Stimulated activated CD4-positive, alpha-beta T cell treated with anti-CD3 and anti-CD28 coated beads, Interleukin-1b, Interleukin-23, amount 100 ng/mL, for 4 hours (primary cell): ENCODE measurements around the gene PKNOX2.

Experiments used
- DNase-seq, 2 donors: peaks; one replicate each; pipeline ENCODE4 v3.0.0-alpha.2; 2020; ENCODE audit warnings: low read depth in 2 of 2

Gene PKNOX2

GRCh38 chr11:125173027-125173426 is 8.5 kb downstream of the PKNOX2 start:
- DNase-seq: no peak

- no peak for DNase-seq
Measured at GRCh38 chr11:125173556-125173955, 9.0 kb downstream of the PKNOX2 start.

DNA sequence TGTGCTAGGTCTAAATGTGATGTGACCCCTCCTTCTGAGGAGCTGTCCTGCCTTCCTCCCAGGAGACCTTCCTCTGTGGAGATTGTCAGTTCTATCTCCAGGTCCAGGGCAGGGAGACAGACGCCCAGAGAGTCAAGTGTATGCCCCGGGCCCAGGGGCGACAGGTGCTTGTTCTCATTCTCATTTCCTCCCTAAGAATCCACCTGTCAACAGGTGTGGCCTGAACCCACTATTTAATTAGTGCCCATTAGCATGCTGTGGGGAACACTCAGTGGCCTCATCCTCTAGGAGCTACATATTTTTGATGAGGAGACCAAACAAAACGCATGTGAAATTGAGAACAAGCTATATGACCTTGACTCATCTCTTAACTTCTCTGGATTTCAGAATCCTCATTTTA is 9.5 kb downstream of the PKNOX2 start:
- DNase-seq: no peak

GRCh38 chr11:125174686-125175085 is 10.1 kb downstream of the PKNOX2 start:
- no peak for DNase-seq

GRCh38 chr11:125175166-125175565 is 10.6 kb downstream of the PKNOX2 start:
- no peak for DNase-seq

GRCh38 chr11:125175896-125176575 is 11.5 kb downstream of the PKNOX2 start:
- DNase-seq: no peak

DNA sequence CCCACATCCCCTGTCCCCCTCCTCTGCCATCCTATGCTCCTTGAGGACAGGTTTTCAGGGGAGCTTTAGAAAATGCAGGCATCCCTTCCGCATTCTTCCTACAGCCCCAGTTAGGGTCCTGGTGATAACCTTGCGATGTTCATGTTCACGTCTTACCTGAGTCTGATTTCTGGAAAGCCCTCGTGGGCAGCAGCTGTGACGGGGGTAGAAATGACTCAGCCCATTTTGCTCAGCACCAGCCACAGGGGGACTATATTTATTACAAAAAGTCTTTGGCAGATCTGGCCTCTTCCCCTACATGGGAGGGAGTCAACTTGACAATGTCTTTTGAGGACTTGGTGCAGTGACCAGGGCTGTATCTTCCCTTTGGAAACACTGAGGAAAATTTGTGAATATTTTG is 12.3 kb downstream of the PKNOX2 start:
- no peak for DNase-seq

- DNase-seq: no peak
Measured at GRCh38 chr11:125177543-125177942, 13.0 kb downstream of the PKNOX2 start.

- DNase-seq: no peak
Measured at GRCh38 chr11:125179346-125179745, 14.8 kb downstream of the PKNOX2 start.

DNA sequence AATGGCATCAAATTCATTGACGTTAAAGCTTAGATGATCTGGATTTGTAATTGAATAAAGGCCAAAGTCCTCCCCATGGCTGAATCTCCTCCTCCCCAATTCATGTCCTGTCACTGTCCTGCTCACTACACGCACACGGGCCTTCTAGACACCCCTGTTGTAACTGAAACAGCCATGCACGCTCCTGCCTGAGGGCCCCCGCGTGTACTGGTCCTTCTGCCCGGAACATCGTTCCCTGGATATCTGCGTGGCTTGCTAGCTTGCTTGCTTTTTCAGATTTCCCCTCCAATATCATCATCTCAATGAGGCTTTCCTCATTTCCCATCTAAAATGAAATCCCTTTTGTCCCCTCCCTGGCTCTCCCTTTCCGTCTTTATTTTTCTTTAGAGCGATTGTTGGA is 15.3 kb downstream of the PKNOX2 start:
- no peak for DNase-seq

DNA sequence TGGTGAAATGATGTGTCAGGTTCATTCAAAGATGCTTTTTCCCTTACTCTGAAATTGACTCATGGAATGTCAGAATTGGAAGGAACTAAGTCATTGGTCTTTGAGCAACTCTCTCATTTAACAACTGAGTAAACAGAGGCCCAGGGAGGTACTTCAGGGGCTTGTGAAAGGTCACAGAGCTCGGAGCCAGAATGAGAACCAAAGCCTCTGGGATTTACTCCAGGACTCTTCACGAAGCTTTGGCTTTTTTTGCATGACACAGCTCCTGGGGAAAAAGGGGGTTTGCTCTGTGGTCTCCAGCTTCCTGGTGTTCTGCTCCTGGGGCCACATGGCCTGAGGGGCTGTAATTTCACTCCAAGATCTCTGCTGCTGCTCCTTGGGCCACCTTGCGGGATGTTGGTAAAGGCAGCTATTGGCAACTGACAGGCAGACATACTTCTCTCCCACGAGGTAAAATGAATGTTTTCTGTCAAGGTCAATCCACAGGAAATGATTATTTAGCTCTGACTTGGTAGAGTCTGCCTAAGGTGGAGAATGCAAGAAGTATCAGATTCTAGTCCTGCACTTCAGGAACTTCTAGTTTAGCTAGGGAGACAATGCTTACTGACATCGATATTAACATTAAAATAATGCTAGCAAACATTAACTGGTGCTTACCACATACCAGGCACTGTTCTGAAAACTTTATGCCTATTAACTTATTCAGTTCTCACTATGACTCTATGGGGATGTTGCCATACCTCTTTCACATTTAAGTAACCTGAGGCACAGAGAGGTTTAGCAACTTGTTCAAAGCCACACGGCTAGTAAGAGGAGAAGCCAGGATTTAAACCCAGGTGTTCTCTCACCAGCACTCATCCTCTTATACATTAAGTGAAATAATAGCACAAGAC is 16.1 kb downstream of the PKNOX2 start:
- no peak for DNase-seq

GRCh38 chr11:125182573-125182972 is 18.0 kb downstream of the PKNOX2 start:
- no peak for DNase-seq

- DNase-seq: no peak
Measured at GRCh38 chr11:125183641-125184040, 19.1 kb downstream of the PKNOX2 start.

GRCh38 chr11:125188021-125188420 is 23.5 kb downstream of the PKNOX2 start:
- no peak for DNase-seq

DNA sequence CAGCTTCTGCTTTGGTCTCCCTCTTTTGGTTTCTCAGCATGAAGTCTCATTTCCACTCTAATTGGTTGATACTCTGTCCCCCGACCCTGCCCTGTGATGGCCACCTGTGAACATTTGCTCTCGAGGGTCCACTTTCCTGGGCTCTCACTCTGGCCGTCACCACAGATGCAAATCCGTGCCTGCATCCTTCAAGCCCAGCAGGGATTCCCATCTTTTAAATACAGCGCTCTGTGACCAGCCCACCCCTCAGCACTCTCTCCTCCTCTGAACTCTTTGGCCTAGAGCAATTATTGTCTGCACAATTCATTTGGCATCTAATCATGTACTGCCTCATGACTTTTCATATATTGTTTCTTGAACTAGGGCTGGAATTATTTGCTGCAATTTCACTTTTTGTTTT is 26.0 kb downstream of the PKNOX2 start:
- DNase-seq: no peak

DNA sequence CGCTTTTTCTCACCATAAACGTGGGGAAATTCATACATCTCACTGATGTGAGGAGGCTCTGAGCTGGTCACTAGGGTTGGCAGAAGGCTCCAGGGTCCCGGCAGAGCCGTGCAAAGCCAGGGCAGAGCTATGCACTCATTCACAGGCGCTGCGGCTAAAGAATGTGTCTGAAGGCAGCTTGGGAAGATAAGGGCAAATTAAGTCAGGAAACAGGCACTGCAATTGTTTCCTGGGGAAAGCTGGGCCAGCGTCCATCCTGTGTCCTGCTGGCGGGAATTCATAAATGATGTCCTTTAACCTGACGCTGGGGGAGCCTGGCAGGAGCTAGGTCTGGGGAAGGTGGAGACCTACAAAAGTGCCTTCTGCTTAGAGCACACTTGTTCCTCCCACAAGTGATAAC is 27.6 kb downstream of the PKNOX2 start:
- DNase-seq: no peak

DNA sequence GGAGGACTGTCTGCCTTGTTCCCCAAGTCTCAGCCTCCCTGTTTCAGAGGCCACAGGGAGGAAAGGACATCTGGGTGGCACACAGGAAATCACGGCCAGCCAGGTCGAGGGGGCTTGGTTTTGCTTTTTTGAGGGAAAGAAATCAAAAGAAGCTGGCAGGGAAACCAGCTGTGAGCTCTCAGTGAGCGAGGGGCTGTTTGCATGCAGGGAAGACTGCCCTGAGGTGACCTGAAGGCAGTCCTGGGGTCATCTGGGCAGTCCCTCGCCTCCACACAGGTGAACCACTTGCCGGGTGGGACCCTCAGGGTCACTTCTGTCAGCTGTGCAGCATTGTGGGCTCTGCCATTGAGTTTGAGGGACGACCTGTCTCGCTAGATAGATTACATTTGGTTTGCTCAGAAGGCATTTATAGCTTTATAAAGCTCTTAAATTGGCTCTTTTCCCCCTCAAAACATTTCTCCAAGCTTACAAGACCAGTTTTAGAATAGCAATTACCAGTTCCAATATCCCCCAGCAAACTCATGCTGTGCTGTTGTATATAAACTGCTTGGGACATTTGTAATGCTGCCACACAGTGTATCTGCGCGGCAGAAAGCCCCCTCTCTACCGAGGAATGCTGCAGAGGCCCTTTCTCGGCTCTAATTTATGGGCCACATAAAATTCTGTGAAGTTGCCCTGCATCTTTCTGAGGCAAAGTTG is 28.3 kb downstream of the PKNOX2 start:
- no peak for DNase-seq

GRCh38 chr11:125193416-125193726 is 28.8 kb downstream of the PKNOX2 start:
- DNase-seq: no peak

DNA sequence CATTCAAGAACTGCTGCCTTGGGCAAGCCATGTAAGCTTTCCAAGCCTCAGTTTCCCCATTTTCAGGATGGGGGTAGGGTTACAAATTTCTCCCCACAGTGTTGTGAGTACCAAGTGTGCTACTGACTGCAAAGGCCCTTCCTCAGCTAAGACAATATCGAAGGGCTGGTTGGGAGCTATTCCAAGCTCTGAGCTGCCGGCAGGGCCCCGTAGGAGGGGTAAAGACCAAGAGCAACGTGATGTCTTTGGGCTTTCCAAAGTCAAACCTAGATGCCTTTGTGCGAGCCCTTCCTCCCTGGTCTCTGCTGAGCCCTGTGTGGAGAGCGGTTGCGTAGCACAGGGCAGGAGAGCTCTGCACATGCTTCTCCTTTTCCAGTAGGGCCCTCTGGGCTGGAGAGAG is 29.3 kb downstream of the PKNOX2 start:
- DNase-seq: no peak

DNA sequence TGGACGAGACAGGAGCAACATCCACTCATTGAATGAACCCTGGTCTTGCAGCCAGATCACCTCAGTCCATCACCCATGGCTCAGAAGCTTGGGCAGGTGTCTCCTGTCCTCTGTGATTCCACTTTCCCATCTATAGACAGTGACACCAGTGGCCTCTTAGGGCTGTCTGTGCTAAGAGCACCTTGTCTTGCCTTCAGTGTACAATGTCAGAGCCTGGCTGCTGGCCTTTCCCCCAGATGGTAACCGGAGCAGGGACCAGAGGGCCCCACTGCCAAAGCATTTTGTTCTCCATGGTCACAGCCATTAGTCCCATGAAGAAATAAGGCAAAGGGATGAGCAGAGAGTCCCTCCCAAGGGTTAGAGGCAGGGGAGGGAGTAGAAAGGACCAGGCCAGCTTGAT is 35.4 kb downstream of the PKNOX2 start:
- no peak for DNase-seq

DNA sequence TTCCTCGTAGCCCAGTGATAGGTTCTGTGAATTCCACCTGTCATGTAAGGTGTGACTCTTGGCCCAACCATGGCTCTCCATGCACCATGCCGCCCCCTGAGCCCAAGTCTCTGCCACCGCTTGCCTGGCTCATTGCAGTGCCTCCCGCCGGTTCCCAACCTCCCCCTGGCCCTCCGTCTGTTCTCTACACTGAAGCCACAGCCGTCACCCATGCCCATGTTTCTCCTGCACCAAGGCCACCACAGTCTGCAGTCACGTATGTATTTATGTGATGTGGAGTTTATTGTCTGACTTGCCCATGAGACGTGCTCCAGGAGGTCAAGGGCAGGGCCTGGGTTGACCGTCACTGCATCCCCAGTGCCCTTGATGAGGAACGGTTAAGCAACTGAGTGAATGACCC is 35.9 kb downstream of the PKNOX2 start:
- no peak for DNase-seq

DNA sequence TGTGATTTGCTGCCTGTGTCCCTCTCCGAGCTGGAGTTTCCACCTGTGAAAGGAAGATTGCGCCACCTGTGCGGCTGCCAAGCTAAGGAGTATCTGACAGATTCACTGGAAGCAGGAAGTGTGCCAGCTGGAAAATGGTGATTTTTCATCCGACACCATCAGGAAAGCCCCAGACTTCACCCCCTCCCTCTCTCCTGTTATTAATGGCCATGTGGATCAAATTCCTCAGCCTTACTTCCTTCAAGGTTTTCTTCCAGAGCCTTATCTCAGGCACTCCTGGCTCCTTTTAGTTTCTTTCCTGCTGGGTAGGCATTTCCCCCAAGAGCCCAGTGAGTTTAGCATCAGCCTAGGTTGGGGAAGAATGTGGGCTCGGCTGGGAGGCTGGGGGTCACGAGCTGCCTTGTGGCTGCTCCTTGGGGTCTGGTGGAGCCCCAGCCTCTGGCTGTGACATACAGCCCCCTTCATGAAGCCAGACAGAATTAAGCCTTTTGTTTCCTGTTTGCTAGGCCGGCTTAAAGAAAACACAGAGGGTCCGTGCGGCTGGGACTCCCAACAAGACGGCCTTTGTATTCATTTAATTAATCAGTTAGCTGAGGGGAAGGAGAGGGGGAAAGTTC is 37.1 kb downstream of the PKNOX2 start:
- DNase-seq: no peak
